Esophagus squamous epithelium (tissue), 5 donors: ENCODE results near the gene TGM5. TPM values are rescaled to one million over a fixed set of nuclear protein-coding genes. Genes with fewer than 3 reads are reported as not detected.

Source experiments
- DNase-seq: peaks from one replicate; lab custom pipeline; 2025; lab: John Stamatoyannopoulos, UW
- H3K27ac ChIP-seq, 4 donors: fragments of 200-600 bp; sonication (generic); one replicate each; pipeline ENCODE4 v1.5.1; 2016 to 2019; ENCODE audit warnings: mild to moderate bottlenecking in 1 of 4
- H3K27me3 ChIP-seq, 4 donors: fragments of 200-600 bp; sonication (generic); 1 replicate in 3 of 4; 2 replicates in 1 of 4; pipeline versions ENCODE4 v1.5.1 to v1.6.0; 2017 to 2021; ENCODE audit warnings: antibody characterized with exemption in 1 of 4
- H3K36me3 ChIP-seq, 3 donors: fragments of 200-600 bp; sonication (generic); one replicate each; pipeline ENCODE4 v1.5.1; 2016 to 2019
- H3K4me1 ChIP-seq, 3 donors: fragments of 200-600 bp; sonication (generic); one replicate each; pipeline ENCODE4 v1.5.1; 2017 to 2019
- H3K4me3 ChIP-seq, 4 donors: fragments of 200-600 bp; sonication (generic); 1 replicate in 3 of 4; 2 replicates in 1 of 4; pipeline ENCODE4 v1.5.1; 2016 to 2019; ENCODE audit warnings: mild to moderate bottlenecking in 2 of 4, moderate library complexity in 1 of 4
- H3K9me3 ChIP-seq, 3 donors: fragments of 200-600 bp; sonication (generic); one replicate each; pipeline ENCODE4 v1.5.1; 2016 to 2019
- CTCF ChIP-seq, 6 experiments: fragments of 450-650 bp in 4 of 6; fragments of 200-600 bp in 2 of 6; sonication (generic) in 2 of 6; IDR thresholded peaks; one replicate each; pipeline ENCODE4 v1.5.1; 2016 to 2019; ENCODE audit warnings: antibody characterized with exemption in 6 of 6, mild to moderate bottlenecking in 4 of 6, moderate library complexity in 4 of 6
- POLR2A ChIP-seq, 4 donors: fragments of 450-650 bp; IDR thresholded peaks; one replicate each; pipeline ENCODE4 v1.6.1; 2017; ENCODE audit warnings: antibody characterized with exemption in 4 of 4, mild to moderate bottlenecking in 4 of 4, moderate library complexity in 3 of 4
- WGBS, 2 donors: methylation state at CpG; one replicate each; pipeline ENCODE4 v1.1.5; 2018; 5-methylcytosine and 5-hydroxymethylcytosine counted together
- intact Hi-C: fragments of 100-400 bp; cut with DNase I; formaldehyde crosslinking; loops from one replicate; pipeline ENCODE4 v1.15.0; 2022
- total RNA-seq, 4 donors: library from RNA; depleted of rRNA; stranded (reverse); fragments of >200 nt; gene quantifications; one replicate each; pipeline ENCODE4 v1.1.0, GENCODE V29; 2016
- donor health status: DM: yes; HTN: yes; CAD: no.

The TGM5 gene
- total RNA-seq, 4 donors from 2014 or later = 6.7 to 36.1 (median 15.6) TPM

- TF ChIP-seq POLR2A (IDR thresholded peaks at IDR 0.05) (no peak), CTCF (IDR thresholded peaks at IDR 0.05) (no peak)
- H3K4me3 ChIP-seq = no peak overlapping the region
- no peak for DNase-seq
- 92 to 95% methylated on average over 6 to 7 of the region's 8 CpGs for WGBS, 2 donors
- peaks cover 0 to 9% (median 2%) of the 10 kb centered on the region in 3 donors for H3K4me1 ChIP-seq
- intact Hi-C loops = no loop called here
- no peak overlapping the region for H3K27ac ChIP-seq
- H3K27me3 ChIP-seq = peaks cover 0 to under 1% (median 0%) of the 10 kb centered on the region in 4 donors
- no peaks in the 10 kb centered on the region for H3K36me3 ChIP-seq
- no peaks in the 10 kb centered on the region for H3K9me3 ChIP-seq
These were observed 7.9 kb downstream of the TGM5 start for GRCh38 chr15:43258781-43259180.

GRCh38 chr15:43256341-43256740 lies 10.4 kb downstream of the TGM5 start:
- intact Hi-C loops = no loop called here
- H3K4me3 ChIP-seq = no peak overlapping the region
- H3K27me3 ChIP-seq = no peaks in the 10 kb centered on the region
- no peak for TF ChIP-seq CTCF (IDR thresholded peaks at IDR 0.05)
- TF ChIP-seq POLR2A (IDR thresholded peaks at IDR 0.05) = no peak
- peaks cover 0 to 23% (median 6%) of the 10 kb centered on the region in 3 donors for H3K4me1 ChIP-seq
- no peaks in the 10 kb centered on the region for H3K36me3 ChIP-seq
- no peaks in the 10 kb centered on the region for H3K9me3 ChIP-seq
- H3K27ac ChIP-seq = no peak overlapping the region
- whole genome bisulfite sequencing, 2 donors = 84 to 85% methylated on average over 3 to 6 of the region's 7 CpGs
- no peak for DNase-seq

GRCh38 chr15:43255376-43255775 lies 11.4 kb downstream of the TGM5 start:
- intact Hi-C loops = no loop called here
- TF ChIP-seq POLR2A (IDR thresholded peaks at IDR 0.05) (no peak), CTCF (IDR thresholded peaks at IDR 0.05) (no peak)
- no peak overlapping the region for H3K4me3 ChIP-seq
- no peaks in the 10 kb centered on the region for H3K9me3 ChIP-seq
- no peak overlapping the region for H3K27ac ChIP-seq
- 40 to 88% methylated on average over 1 of the region's 2 CpGs for WGBS, 2 donors
- H3K27me3 ChIP-seq = no peaks in the 10 kb centered on the region
- peaks cover 0 to 33% (median 6%) of the 10 kb centered on the region in 3 donors for H3K4me1 ChIP-seq
- no peak for DNase-seq
- no peaks in the 10 kb centered on the region for H3K36me3 ChIP-seq

- WGBS, 2 donors = 24 to 30% methylated on average over 9 of the region's 15 CpGs
- no peaks in the 10 kb centered on the region for H3K9me3 ChIP-seq
- peaks cover 0 to 35% (median 6%) of the 10 kb centered on the region in 3 donors for H3K4me1 ChIP-seq
- peak overlapping the region in 3 of 4 donors; percentile 44 to 77 (median 58) for H3K27ac ChIP-seq
- TF ChIP-seq CTCF (IDR thresholded peaks at IDR 0.05) = no peak
- TF ChIP-seq POLR2A (IDR thresholded peaks at IDR 0.05) = no peak
- H3K27me3 ChIP-seq = no peaks in the 10 kb centered on the region
- H3K36me3 ChIP-seq = no peaks in the 10 kb centered on the region
- DNase-seq = no peak
- intact Hi-C loops = no loop called here
- no peak overlapping the region for H3K4me3 ChIP-seq
These were observed 13.0 kb downstream of the TGM5 start for GRCh38 chr15:43253431-43254403.

- no peaks in the 10 kb centered on the region for H3K9me3 ChIP-seq
- TF ChIP-seq CTCF (IDR thresholded peaks at IDR 0.05) = no peak
- WGBS, 2 donors = 90 to 95% methylated on average over 4 of the region's 4 CpGs
- no peak overlapping the region for H3K4me3 ChIP-seq
- intact Hi-C loops = no loop called here
- no peak for DNase-seq
- peaks cover 0 to 35% (median 6%) of the 10 kb centered on the region in 3 donors for H3K4me1 ChIP-seq
- H3K36me3 ChIP-seq = no peaks in the 10 kb centered on the region
- no peaks in the 10 kb centered on the region for H3K27me3 ChIP-seq
- peak overlapping the region in 3 of 4 donors; percentile 20 to 70 (median 62) for H3K27ac ChIP-seq
These were observed 14.9 kb downstream of the TGM5 start for GRCh38 chr15:43251871-43252250.
